ENCODE results near the gene HCN3.

Gene HCN3

GRCh38 chr1:155254228-155254713, 23.0 kb upstream of the HCN3 start:
- no peak for DNase-seq (ENCODE audit: low spot score)

GRCh38 chr1:155254714-155255242, 22.5 kb upstream of the HCN3 start:
- DNase-seq (ENCODE audit: low spot score) = no peak

GRCh38 chr1:155255243-155256007, 21.8 kb upstream of the HCN3 start, which contains the start of gene ENTREP3:
Gene ENTREP3 (minus strand): TSS chr1:155255483. CDS start chr1:155254877, 606 bp downstream.
- DNase-seq (ENCODE audit: low spot score) = peak; percentile 88

- no peak for DNase-seq (ENCODE audit: low spot score)
These were observed 21.0 kb upstream of the HCN3 start for GRCh38 chr1:155256058-155256852.

- DNase-seq (ENCODE audit: low spot score) = no peak
These were observed 17.0 kb upstream of the HCN3 start for GRCh38 chr1:155260276-155260675.

- DNase-seq (ENCODE audit: low spot score) = no peak
These were observed 15.8 kb upstream of the HCN3 start for GRCh38 chr1:155261493-155261851.

GRCh38 chr1:155261852-155262673, 15.2 kb upstream of the HCN3 start, which contains the start of gene SCAMP3:
Gene SCAMP3 (minus strand): TSS chr1:155262360. CDS start chr1:155262151, 209 bp downstream.
- peak; percentile 99 for DNase-seq (ENCODE audit: low spot score)

- no peak for DNase-seq (ENCODE audit: low spot score)
These were observed 14.2 kb upstream of the HCN3 start for GRCh38 chr1:155263067-155263466.

- no peak for DNase-seq (ENCODE audit: low spot score)
These were observed 10.7 kb upstream of the HCN3 start for GRCh38 chr1:155266553-155266952.

GRCh38 chr1:155267373-155267772, 9.9 kb upstream of the HCN3 start:
- no peak for DNase-seq (ENCODE audit: low spot score)

- DNase-seq (ENCODE audit: low spot score) = no peak
These were observed 8.6 kb upstream of the HCN3 start for GRCh38 chr1:155268630-155269029.

GRCh38 chr1:155269381-155269780, 7.9 kb upstream of the HCN3 start:
- no peak for DNase-seq (ENCODE audit: low spot score)

- DNase-seq (ENCODE audit: low spot score) = no peak
These were observed 4.6 kb upstream of the HCN3 start for GRCh38 chr1:155272466-155273342.

- peak; percentile 93 for DNase-seq (ENCODE audit: low spot score)
These were observed 3.7 kb upstream of the HCN3 start, which contains the start of gene CLK2 for GRCh38 chr1:155273343-155274245. Gene CLK2 (minus strand): TSS chr1:155273504. CDS start chr1:155270977, 2,527 bp downstream.

- DNase-seq (ENCODE audit: low spot score) = no peak
These were observed 832 bp downstream of the HCN3 start for GRCh38 chr1:155277902-155278688.

GRCh38 chr1:155278689-155279160, 1.5 kb downstream of the HCN3 start:
- no peak for DNase-seq (ENCODE audit: low spot score)

- no peak for DNase-seq (ENCODE audit: low spot score)
These were observed 2.0 kb downstream of the HCN3 start for GRCh38 chr1:155279268-155279667.

- DNase-seq (ENCODE audit: low spot score) = no peak
These were observed 5.3 kb downstream of the HCN3 start for GRCh38 chr1:155282488-155283091.
